ENCODE results near the gene TYMS.

Gene TYMS

GRCh38 chr18:657311-658000, at the start of gene TYMS:
TYMS (plus strand) TSS chr18:657653; CDS start chr18:657743, 90 bp downstream.
- peak; percentile 13 for DNase-seq

- no peak for DNase-seq
Observed at GRCh38 chr18:607930-608329, 49.5 kb upstream of the TYMS start.

- no peak for DNase-seq
Observed at GRCh38 chr18:610214-610928, 47.1 kb upstream of the TYMS start.

- no peak for DNase-seq
Observed at GRCh38 chr18:612156-612555, 45.3 kb upstream of the TYMS start.

GRCh38 chr18:614193-614592, 43.3 kb upstream of the TYMS start:
- DNase-seq, result no peak

GRCh38 chr18:615092-615521, 42.3 kb upstream of the TYMS start:
- peak; percentile 10 for DNase-seq

GRCh38 chr18:615773-616172, 41.7 kb upstream of the TYMS start:
- no peak for DNase-seq

- DNase-seq, result peak; percentile 42
Observed at GRCh38 chr18:616380-616995, 41.0 kb upstream of the TYMS start.

GRCh38 chr18:617970-618504, 39.4 kb upstream of the TYMS start:
- no peak for DNase-seq

- DNase-seq, result no peak
Observed at GRCh38 chr18:618618-619017, 38.8 kb upstream of the TYMS start.

- no peak for DNase-seq
Observed at GRCh38 chr18:621291-622043, 36.0 kb upstream of the TYMS start.

GRCh38 chr18:622289-622688, 35.2 kb upstream of the TYMS start:
- DNase-seq, result no peak

- peak; percentile 61 for DNase-seq
Observed at GRCh38 chr18:623761-624620, 33.5 kb upstream of the TYMS start.

- DNase-seq, result no peak
Observed at GRCh38 chr18:627231-627630, 30.2 kb upstream of the TYMS start.

- no peak for DNase-seq
Observed at GRCh38 chr18:629269-630150, 27.9 kb upstream of the TYMS start.

- no peak for DNase-seq
Observed at GRCh38 chr18:631560-631959, 25.9 kb upstream of the TYMS start.

- DNase-seq, result no peak
Observed at GRCh38 chr18:634551-635045, 22.9 kb upstream of the TYMS start.

- no peak for DNase-seq
Observed at GRCh38 chr18:635171-635570, 22.3 kb upstream of the TYMS start.

- DNase-seq, result no peak
Observed at GRCh38 chr18:641224-641623, 16.2 kb upstream of the TYMS start.

- no peak for DNase-seq
Observed at GRCh38 chr18:644395-645004, 13.0 kb upstream of the TYMS start.

All from CD4-positive, alpha-beta T cell treated with Interleukin-17A for 1 hour (primary cell).